GM21367 (cell line): ENCODE results near the gene CFAP43.
"Not testable (repeated sequence)": the region's sequence is repeated elsewhere in the genome, so short reads cannot be mapped to it uniquely, and the experiment has no call there.

Experiments
- ATAC-seq: cut with Tn5 transposase; IDR thresholded peaks from one replicate; pipeline ENCODE4 v1.9.1; 2021; ENCODE audit not compliant: unreplicated experiment

Gene CFAP43

DNA sequence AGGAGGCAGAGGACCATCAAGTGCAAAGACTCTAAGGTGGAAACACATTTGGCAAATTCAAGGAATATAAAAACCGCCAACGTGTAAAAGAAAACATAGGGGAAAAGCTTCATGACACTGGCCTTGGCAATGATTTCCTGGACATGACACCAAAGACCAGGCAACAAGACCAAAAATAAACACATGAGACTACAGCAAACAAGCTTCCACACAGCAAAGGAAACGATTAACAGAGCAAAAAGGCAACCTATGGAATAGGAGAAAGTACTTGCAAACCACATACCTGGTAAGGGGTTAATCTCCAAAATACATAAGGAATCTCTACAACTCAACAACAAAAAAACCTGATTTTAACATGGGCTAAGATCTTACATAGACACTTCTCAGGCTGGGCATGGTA, 26.0 kb upstream of the CFAP43 start:
- ATAC-seq: no peak

DNA sequence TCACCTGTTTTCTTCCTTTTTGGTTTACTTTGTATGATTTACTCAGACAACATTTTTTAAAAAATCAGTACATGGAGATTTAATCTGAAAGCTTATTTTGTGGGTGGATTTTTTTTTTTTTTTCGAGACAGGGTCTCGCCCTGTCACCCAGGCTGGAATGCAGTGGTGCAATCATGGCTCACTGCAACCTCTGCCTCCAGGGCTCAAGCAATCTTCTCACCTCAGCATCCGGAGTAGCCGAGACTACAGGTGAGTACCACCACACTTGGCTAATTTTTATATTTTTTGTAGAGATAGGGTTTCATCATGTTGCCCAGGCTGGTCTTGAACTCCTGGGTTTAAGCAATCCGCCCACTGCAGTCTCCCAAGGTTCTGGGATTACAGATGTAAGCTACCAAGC, 25.1 kb upstream of the CFAP43 start:
- ATAC-seq: no peak

DNA sequence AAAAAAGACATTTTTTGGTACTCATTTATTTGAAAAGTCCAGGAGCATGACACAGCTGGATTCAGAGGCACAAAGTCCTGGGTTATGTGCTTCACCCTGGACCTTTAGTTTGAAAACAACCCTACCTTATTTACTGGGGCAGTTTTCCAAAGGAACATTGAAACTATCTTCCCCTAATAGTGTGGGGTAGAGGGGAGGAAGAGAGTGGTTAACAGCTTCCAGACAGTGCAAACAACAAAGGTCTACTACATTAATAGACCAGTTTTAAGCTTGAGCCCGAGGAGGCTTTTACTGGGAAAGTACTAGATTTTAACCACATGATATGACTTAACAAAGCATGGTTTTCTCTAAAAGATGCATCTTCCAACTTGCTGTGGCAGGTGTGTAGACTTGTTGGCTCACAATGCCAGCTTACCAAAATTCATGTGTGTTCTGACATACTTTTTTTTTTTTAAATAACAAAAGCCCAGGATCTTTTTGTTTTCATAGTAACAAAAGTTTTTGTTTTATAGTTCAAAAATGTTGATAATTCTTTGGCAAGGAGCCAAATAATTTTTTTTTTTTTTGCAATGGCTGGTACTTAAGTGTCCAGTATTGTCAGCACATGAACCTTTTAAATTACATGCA, 24.3 kb upstream of the CFAP43 start:
- no peak for ATAC-seq

DNA sequence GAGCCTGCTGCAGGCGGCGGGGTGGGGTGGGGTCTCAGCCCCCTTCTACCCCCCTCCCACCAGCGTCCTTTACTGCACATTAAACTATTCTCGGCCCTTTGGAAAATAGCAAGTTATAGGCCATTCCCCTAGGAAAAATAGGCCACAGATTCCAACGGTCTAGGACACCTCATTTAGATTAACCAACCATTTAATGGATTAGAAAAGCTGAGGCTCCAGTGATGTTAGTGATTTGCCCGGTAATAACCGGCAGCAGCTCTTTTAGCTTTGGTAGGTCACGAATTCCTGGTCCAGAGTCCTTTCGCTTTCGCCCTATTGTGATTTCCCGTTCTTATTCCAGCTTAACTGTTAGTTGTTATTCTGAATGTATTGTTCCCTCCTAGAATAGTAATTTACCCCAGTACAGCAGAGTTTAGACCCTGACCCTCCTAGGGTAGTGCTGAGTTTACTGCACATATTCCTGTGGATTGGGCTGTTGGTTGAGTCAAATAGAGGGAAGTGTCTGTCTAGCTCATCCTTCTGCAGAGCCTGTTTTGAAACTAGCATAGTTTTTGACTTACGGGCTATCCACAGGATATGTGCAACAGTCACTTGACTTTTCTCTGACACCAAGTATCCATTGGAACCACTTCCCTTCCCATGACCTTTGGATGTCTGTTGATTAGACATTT, 23.3 kb upstream of the CFAP43 start:
- peak; percentile 36 for ATAC-seq

DNA sequence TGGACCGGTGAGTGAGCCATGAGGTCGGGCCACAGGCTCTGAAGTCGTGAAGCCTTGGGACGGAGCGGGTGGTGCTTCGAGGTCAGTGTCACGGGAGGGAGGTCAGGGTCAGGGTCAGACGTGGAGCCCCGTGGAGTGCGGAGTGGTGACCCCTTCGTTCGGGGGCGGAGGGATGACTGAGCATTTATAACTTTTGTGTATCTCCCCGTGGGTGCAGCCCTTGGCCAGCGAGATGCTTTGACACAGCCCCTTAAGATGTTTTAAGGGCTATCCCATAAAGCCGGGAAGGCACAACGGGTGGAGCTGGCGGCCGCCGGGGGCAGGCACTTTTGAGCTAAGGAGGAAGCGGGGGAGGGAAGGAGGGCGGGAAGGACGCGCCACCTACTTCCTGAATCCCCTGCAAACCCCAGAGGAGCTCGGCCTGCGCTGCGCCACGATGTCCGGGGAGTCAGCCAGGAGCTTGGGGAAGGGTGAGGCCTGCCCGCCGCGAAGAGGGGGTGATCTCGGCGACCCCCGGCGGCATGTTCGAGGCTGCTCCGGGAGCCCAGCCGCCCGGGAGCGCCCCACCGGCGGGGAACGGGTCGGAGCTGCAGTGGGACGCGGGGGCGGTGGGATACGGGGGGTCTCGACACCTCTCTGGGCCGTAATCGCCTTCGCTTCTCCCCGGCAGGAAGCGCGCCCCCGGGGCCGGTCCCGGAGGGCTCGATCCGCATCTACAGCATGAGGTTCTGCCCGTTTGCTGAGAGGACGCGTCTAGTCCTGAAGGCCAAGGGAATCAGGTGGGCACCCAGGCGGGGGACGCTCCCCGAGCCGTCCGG, 22.5 kb upstream of the CFAP43 start, which contains the start of gene GSTO1:
GSTO1 (plus strand) TSS at position 400 of the 818 bp plus-strand sequence; CDS start at position 437, 37 bp downstream.
- ATAC-seq: peak; percentile 69

DNA sequence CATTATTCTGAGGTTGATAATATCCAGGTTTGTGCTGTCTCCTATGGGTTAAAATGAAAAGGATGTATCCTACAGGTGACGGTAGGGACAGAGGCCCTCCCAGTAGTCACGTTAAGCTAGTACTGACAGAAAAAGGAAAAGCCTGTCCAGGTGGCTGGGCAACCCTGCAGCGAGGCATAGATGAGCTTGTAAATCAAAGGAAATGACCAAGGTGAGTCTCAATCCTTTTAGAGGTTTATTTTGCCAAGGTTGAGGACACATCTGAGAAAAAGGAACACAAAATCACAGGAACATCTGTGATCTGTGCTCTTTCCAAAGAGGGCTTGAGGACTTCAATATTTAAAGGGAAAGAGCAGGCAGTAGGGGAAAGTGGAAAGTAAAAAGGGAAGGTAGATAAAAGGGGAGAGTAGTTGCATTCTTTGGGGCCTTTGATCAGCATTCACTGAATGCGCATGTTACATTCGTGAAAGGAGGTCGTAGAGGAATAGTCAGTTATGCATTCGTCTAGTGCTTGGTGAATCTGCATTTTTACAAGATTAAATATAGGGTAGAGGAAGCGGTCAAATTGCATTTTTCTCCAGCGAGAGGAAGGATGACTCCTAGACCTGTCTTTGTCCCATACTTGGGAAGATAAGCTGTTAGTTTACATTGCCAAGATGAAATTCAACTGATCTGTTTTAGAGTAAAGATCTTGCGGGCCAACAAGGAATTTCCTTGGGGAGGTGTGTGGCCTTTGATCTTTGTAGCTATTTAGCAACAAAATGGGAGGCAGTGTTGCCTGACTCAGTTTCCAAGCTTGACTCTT, 21.6 kb upstream of the CFAP43 start:
- ATAC-seq: no peak

DNA sequence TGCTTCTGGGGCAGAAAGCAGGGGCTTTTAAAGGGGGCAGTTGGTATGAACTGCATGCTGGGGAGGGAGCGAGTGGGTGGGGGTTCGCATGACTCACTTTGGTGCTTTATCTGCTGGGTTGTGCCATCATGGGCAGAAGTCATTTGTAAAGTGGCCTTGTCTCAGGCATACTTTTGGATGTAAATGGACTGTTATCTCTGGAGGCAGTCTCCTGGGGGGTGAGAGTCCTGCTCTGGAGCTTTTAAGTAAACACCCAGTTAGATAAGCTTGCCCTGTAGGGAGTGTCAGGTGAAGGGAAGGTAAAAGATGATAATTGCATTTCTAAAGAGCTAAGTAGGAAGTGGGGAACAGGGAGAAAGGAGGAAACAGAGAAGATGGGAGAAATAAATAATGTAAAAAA, 20.9 kb upstream of the CFAP43 start:
- no peak for ATAC-seq

DNA sequence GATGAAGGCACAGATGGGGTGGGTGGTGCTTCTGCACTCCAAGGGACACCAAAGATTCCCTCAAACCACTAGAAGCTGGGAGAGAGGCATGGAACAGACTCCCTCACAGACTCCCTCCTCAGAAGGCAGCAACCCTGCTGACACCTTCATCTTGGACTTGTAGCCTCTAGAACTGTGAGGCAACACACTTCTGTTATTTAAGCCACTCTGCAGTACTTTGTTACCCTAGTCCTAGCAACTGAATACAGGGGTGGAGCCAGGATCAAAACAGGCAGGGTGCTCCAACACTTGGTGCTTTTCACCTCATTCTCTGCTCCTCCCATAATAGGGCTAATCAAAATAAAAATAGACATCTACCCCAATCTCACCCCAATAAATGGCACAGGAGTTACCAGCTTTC, 20.2 kb upstream of the CFAP43 start:
- no peak for ATAC-seq

DNA sequence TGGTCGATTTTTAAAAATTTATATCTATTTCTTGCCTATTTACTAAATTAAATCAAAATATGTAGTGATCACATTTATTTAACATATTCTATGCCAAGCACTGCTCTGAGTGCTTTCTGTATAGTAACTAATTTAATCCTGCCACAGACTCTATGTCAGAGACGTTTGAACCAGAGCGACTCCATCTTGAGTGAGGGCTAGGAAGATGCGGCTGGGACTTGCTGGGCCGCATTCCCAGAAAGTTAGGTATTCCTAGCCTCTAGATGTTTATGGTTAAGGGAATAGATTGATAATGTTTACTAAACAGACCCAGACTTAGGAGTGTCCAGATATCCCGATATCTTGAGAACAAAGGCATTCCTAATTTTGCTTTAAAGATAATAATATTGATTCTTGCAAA, 19.3 kb upstream of the CFAP43 start:
- ATAC-seq: no peak

DNA sequence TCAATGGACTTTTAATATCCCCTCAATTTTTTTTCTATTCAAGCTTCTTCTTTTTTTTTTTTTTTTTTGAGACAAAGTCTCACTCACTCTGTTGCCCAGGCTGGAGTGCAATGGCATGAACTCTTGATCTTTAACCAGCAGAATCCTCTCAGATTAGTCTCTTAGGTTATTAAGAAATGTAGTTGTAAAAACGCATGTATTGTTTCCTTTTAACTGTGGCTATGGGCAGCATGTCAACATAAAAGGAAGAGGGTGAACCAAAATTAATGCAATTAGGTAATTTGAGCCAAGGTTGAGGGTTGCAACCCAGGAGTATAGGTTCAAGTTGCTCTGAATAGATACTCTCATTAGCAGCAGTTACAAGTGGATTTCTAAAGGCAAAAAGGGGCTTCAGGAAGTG, 18.2 kb upstream of the CFAP43 start:
- no peak for ATAC-seq

DNA sequence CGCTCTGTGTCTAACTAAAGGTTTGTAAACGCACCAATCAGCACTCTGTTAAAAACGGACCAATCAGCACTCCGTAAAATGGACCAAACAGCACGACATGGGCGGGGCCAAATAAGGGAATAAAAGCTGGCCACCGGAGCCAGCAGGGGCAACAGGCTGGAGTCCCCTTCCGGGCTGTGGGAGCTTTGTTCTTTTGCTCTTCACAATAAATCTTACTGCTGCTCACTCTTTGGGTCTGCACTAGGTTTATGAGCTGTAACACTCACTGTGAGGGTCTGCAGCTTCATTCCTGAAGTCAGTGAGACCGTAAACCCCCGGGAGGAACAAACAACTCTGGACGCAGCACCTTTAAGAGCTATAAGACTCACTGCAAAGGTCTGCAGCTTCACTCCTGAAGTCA, 16.8 kb upstream of the CFAP43 start:
- not testable (repeated sequence) for ATAC-seq

DNA sequence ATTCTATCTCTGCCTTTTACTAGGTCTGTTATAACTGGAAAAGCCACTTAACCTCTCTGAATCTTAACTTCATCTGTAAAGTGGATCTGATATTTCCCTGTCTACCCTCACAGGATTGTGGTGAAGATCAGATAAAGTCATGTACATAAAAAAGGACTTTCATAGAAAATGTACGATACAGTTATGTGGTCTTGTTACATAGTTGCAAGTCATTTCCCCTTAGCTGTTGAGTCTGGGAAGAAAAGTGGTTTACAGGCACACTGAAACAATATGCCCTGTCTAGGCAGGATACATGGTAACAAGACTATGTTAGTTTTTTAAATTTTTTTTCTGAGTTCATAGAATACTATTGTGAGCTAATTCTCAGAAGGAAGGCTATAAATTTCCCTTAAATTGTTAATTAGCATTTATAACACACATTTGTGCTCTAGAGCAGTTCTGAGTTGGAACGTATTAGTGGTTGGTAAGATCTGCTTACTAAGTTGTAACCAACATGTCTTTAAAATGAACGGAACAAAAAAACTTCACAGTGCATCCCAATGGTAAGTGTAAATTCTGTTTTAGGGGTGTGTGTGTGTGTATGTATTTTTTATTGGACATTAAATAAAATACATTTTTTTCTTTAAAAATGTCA, 15.5 kb upstream of the CFAP43 start:
- ATAC-seq: no peak

DNA sequence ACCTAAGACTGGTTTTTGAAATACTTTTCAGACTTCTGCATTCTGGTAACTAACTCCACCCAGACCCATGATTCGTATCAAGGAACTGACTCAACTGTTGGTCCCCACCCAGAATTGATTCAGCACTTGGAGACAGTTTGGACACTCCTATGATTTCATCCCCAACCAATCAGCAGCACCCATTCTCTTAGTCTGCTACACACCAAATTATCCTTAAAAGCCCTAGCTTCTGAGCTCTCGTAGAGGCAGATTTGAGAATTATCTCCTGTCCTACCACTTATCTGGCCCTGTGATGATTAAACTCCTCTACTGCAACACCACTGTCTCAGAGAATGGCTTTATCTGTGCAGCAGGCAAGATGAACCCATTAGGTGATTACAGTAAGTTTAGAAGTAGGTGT, 14.8 kb upstream of the CFAP43 start:
- ATAC-seq: no peak

DNA sequence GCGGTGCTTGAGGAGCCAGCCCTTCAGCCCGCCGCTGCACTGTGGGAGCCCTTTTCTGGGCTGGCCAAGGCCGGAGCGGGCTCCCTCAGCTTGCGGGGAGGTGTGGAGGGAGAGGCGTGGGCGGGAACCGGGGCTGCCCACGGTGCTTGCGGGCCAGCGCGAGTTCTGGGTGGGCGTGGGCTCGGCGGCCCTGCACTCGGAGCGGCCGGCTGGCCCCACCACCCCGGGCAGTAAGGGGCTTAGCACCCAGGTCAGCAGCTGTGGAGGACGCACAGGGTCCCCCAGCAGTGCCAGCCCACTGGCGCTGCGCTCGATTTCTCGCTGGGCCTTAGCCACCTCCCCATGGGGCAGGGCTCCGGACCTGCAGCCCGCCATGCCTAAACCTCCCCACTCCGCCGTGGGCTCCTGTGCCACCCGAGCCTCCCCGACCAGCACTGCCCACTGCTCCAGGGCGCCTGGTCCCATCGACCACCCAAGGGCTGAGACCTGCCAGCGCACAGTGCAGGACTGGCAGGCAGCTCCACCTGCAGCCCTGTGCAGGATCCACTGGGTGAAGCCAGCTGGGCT, 13.0 kb upstream of the CFAP43 start:
- ATAC-seq: no peak

DNA sequence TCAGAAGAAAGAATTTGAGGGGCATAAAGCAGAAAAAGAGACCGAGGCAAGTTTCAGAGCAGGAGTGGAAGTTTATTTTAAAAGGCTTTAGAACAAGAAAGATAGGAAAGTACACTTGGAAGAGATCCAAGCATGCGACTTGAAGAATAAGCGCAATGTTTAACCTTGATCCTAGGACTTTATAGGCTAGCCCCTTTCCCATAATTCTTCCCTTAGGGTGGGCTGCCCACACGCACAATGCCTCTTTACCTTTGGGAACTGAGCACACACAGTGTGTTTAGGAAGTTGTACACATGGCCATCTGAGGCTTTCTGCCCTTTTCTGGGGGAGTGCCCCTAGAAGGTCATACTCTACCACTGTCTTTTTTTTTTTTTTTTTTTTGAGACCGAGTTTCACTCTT, 11.3 kb upstream of the CFAP43 start:
- ATAC-seq: no peak

DNA sequence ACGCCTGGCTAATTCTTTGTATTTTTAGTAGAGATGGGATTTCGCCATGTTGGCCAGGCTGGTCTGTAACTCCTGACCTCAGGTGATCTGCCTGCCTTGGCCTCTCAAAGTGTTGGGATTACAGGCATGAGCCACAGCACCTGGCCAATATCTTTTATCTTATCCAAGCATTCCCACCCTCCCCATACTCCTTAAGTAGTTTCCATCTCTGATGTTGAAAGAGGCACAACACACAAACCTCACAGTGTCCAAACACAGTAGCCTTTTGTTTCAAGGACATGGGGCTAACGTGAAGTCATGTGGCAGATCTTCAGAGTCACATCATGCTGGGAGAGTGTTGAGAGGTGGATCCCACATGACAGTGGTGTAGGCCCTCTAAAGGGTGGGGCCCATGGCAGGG, 10.8 kb upstream of the CFAP43 start:
- not testable (repeated sequence) for ATAC-seq

DNA sequence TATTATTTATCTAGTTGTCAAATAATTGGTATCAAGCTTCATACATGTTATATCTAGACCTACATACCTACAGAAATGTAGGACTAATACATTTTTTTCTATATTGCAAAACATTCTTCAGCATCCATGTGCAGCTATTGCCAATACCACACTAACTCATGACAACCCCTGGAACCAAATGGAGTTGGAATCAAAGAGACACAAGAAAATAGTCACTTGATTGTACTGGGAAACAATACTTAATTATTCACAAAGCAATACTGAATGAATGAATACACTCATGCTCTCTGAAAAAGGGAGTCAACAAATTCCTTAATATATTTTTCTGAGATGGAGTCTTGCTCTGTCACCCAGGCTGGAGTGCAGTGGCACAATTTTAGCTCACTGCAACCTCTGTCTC, 10.4 kb upstream of the CFAP43 start:
- no peak for ATAC-seq

DNA sequence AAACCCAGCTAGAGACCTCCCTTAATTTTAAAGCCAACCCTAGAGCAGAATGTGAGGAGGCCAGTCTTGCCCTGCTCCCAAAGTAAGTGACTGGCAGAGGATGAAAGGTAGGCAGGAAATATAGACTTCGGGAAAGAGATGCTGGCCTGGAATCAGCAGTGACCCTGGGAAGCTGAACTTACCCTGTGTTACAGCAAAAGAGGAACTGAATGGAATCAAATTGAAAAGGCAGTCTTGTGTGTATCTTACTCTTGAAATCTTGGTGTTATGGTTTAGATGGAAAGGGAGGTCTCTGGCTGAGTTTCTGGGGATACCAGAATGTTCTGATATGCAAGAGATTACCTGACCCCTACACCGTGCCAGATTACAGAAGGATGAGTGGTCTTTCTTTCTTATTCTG, 7.9 kb upstream of the CFAP43 start:
- no peak for ATAC-seq

DNA sequence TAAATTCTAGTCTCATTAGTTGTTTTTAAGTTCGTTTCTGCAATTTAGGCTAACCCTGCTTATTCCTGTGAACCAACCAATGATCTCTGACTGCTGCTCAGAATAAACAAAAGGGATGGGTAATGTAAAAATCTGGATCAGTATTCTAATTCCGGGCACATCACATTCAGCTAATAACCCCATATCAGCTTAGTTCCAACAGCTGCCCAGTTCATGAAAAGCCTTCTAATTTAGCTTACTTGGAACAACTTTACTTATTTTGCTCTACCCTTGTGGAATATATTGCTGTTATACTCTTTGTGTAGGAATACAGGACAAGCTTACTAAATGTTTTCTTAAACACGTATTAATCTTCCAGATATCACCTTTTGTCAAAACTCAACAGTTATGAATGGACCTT, 3.6 kb upstream of the CFAP43 start:
- ATAC-seq: no peak

DNA sequence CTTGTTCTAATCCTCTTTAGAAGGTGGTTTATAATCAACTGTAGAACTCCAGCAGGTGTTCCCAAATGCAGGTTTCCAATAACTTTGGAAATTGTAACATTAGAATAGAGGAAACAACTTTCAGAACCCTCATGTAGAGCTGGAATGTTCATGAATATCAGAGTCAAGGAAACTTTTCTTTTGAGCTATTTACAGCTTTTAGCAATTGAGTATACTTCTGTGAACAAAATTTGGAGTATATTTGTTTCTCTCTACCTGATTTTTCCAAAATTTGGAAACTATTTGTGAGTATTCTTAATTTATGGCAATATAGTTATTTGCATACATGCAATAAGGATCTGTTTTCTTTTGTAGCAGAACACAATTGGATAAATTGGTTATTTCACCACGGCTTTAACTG, 2.8 kb upstream of the CFAP43 start:
- ATAC-seq: no peak
